ENCODE measurements around the gene STK35.

Gene STK35

DNA sequence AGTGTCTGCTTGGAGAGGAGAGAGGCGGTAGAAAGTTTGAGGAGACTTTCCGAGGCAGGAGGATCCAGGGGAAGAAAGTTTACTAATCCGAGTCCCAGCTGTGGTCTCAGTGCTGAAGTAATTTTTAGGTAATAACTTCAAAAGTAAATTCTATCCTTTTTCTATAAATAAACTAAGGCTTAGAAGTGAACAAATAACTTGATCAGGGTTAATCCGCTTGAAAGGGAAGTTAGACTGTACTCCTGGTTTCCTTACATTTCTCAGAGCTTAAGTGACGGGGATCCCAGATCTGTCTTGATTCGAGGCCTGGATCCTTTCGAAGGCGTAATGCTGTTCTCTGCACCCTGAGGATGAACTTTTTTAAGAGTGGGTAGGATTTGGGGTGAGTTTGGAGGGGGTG is 2.6 kb downstream of the STK35 start:
- DNase-seq = no peak

- DNase-seq = no peak
Observed at GRCh38 chr20:2108498-2108897, 6.9 kb downstream of the STK35 start.

- DNase-seq = no peak
Observed at GRCh38 chr20:2108987-2109386, 7.4 kb downstream of the STK35 start.

GRCh38 chr20:2109425-2110210 is 8.0 kb downstream of the STK35 start:
- DNase-seq = peak in 20 of 51 donors; percentile 5 to 51 (median 20)

DNA sequence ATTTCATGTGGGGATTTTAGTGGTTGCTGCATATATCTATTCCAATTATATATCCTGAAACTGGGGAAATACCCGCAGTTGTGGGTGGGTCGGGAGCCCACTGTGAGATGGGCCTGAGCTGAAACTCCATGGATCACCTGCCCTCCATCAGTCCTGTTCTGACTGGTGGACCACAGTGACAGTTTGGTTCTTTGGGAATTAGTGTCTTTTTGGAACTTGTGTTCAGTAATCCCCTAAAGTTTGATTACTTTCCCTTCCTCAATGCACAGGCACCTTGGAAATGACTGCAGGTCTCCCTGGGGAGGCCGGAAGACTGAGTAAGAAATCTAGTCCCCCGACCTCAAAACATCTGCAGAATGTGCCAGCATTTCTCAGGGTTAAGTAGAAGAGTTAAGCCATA is 11.3 kb downstream of the STK35 start:
- no peak for DNase-seq

- no peak for DNase-seq
Observed at GRCh38 chr20:2114127-2114959, 12.7 kb downstream of the STK35 start.

DNA sequence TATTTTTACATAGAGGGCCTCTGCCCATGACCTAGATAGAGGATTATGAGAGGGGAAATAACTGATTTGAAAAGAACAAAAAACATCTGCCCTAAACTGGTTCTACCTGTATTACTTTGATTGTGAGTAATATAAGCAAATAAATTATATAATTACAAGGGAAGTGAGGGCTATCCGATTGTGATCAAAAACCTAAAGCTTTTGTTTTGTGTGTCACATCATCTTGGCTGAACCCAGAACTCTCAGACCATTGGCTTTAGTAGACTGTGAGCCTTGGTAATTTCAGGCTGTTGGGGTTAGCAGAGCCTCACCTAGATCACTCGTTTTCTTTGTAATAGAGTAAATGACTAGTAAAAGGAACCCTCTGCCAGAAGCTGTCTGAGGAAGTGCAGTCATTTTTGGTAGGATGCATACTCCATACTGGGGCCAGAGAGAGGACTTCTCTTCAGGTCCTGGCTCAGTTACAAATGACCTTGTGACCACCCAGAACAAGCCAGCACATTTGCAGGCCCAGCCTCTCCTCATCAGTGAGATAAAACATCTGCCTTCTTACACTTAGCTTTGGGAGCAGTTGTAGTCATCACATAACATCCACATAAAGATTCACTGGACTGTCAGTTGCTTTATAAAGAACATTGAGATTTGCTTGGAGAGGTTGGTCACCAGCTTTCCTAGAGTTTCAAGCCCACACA is 13.5 kb downstream of the STK35 start:
- no peak for DNase-seq

DNA sequence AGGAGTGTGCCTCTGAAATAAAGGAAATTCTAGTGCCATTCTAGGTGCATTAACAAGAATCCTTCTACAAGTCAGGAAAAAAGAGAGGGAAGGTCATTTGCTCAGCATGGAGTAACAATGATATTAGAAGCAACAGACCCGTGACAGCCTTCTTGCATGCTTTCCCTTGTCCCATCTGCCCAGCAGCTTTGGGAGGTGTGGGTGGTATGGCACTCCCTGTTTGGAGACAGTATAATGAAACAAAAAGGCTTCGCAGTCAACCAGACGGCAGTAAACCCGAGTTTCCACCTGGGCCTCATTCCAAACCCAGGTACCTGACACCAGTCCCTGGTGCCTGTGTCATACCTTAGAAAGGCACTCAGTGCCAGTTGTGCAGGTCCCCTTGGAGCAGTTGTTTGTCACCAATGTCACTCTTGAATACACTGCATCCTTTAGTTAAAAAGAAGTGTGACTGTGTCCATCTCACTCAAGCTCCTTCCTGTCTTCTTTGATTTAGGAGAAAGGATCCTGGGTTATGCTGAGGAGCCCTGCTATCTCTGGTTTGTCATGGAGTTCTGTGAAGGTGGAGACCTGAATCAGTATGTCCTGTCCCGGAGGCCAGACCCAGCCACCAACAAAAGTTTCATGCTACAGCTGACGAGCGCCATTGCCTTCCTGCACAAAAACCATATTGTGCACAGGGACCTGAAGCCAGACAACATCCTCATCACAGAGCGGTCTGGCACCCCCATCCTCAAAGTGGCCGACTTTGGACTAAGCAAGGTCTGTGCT is 14.7 kb downstream of the STK35 start:
- no peak for DNase-seq

DNA sequence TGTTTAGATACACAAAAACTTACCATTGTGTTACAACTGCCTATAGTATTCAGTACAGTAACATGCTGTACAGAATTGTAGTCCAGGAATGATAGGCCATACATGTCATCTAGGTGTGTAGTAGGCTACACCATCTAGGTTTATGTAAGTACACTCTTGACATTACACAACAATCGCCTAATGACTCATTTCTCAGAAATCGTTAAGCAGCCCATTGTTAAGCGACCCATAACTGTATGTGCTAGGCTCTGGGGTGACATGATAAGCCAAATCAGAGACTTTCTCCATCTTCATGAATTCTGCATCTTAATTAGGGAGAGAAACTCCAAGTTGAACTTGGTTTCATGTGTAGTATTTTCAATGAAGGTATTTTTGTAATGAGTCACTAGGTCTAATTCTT is 17.2 kb downstream of the STK35 start:
- no peak for DNase-seq

DNA sequence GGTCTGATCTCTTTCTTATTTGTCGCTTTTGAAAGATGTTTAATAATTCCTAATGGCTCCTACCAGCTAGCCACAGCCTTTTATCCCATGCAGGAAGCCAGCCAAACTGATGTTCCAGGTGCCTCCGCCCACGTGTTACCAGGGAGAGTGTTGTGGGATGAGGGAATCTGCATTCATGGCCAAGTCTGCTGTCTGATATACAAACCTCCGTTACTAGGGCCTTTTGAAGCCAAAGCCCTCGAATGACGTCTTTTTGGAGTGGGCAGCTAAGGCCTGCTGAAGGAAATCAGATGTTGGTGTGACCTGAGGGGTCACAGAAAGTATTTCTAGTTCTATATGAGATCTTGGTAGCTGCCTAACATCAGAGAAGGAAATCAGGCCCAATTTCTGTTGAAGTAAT is 21.3 kb downstream of the STK35 start:
- DNase-seq = no peak

- DNase-seq = no peak
Observed at GRCh38 chr20:2123720-2124119, 22.1 kb downstream of the STK35 start.

GRCh38 chr20:2124564-2125213 is 23.1 kb downstream of the STK35 start:
- DNase-seq = peak in 1 of 51 donors; percentile 12

DNA sequence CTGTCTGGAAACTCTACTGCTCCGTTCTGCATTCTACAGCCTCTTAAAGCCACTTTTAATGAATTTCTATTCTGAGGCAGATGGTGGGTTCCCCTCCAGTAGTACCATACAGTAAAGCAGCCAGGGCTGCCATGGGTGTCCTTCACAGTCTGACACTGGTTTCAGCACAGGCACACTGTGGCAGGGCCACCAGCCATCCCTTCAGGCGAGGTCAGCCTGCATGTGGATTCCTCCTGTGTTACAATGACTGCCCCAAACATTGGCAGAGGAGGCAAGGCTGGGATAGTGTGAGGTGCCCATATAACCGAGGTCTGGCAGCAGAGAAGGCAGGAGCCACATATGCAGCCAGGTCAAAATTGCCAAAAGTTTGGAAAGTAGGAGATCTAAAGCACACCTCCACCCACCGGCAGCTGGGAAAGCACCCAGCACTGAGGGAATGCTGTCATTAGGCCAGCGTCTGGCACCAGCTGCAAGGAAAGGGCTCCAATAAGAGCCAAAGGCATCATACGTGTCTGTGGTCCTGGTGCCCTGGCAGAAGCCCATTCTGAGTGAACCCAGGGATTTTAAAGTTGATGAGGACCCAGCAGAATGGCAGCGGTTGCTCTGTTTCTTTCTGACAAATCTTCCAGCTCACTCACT is 24.0 kb downstream of the STK35 start:
- peak in 3 of 51 donors; percentile 16 to 26 (median 18) for DNase-seq

DNA sequence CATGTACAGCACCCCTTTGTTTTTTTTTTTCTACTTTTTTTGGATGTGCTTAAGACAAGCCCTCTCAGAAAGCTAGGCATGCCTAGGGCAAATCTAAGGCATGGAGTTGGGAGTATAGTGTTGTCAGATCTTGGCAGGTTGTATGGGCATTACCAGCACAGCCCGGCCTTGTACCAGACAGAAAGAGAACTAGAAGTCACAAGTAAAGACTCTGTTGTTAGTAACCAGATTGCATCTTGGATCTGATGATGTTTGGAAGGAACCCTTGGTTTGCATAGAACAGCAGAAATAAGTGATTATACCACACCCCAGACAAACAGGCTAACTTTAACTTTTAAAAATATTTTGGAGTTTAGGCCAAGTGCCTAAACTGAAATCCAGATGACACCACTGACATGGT is 25.6 kb downstream of the STK35 start:
- DNase-seq = no peak

GRCh38 chr20:2128542-2128941 is 26.9 kb downstream of the STK35 start:
- DNase-seq = no peak

- peak in 23 of 51 donors; percentile 5 to 58 (median 24) for DNase-seq
Observed at GRCh38 chr20:2130062-2130591, 28.5 kb downstream of the STK35 start.

- DNase-seq = no peak
Observed at GRCh38 chr20:2130683-2131082, 29.1 kb downstream of the STK35 start.

DNA sequence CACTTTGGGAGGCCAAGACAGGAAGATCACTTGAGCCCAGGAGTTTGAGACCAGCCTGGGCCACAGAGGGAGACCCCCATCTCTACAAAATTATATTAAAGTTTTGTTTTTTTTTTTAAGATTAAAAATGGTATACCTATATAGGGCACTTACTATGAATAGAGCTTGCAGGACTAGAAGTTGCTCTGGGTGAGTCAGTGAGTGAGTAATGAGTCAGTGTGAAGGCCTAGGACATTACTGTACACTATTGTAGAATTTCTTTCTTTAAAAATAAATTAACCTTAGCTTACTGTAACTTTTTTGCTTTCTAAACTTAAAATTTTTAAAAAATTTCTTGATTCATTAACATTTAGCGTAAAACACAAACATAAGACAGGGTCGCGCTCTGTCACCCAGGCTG is 29.7 kb downstream of the STK35 start:
- no peak for DNase-seq

GRCh38 chr20:2132461-2132901 is 30.9 kb downstream of the STK35 start:
- no peak for DNase-seq

Data from hypothalamus (tissue), 51 donors.